ENCODE measurements around the gene SH2D3C.

The SH2D3C gene

GRCh38 chr9:127769101-127769500 is 9.4 kb downstream of the SH2D3C start:
- no peak overlapping the region for H3K4me3 ChIP-seq (replicated peaks; ENCODE audit: low read depth, low read length)
- no peak for TF ChIP-seq CTCF (IDR thresholded peaks at IDR 0.05; ENCODE audit: low read length, missing control alignments)
- no peak for DNase-seq (ENCODE audit: low read depth)

- no peak for TF ChIP-seq CTCF (IDR thresholded peaks at IDR 0.05; ENCODE audit: low read length, missing control alignments)
- no peak for DNase-seq (ENCODE audit: low read depth)
- H3K4me3 ChIP-seq (replicated peaks; ENCODE audit: low read depth, low read length): no peak overlapping the region
Measured at GRCh38 chr9:127768698-127769097, 9.8 kb downstream of the SH2D3C start.

GRCh38 chr9:127767909-127768331 is 10.5 kb downstream of the SH2D3C start:
- no peak overlapping the region for H3K4me3 ChIP-seq (replicated peaks; ENCODE audit: low read depth, low read length)
- peak; percentile 41 for DNase-seq (ENCODE audit: low read depth)
- no peak for TF ChIP-seq CTCF (IDR thresholded peaks at IDR 0.05; ENCODE audit: low read length, missing control alignments)

GRCh38 chr9:127767410-127767809 is 11.1 kb downstream of the SH2D3C start:
- no peak for TF ChIP-seq CTCF (IDR thresholded peaks at IDR 0.05; ENCODE audit: low read length, missing control alignments)
- DNase-seq (ENCODE audit: low read depth): no peak
- no peak overlapping the region for H3K4me3 ChIP-seq (replicated peaks; ENCODE audit: low read depth, low read length)

GRCh38 chr9:127765418-127765817 is 13.0 kb downstream of the SH2D3C start:
- H3K4me3 ChIP-seq (replicated peaks; ENCODE audit: low read depth, low read length): no peak overlapping the region
- no peak for TF ChIP-seq CTCF (IDR thresholded peaks at IDR 0.05; ENCODE audit: low read length, missing control alignments)
- no peak for DNase-seq (ENCODE audit: low read depth)

GRCh38 chr9:127763918-127764384 is 14.5 kb downstream of the SH2D3C start:
- peak; percentile 83 for DNase-seq (ENCODE audit: low read depth)
- peak; percentile 46 for TF ChIP-seq CTCF (IDR thresholded peaks at IDR 0.05; ENCODE audit: low read length, missing control alignments)
- no peak overlapping the region for H3K4me3 ChIP-seq (replicated peaks; ENCODE audit: low read depth, low read length)

- DNase-seq (ENCODE audit: low read depth): no peak
- no peak for TF ChIP-seq CTCF (IDR thresholded peaks at IDR 0.05; ENCODE audit: low read length, missing control alignments)
- H3K4me3 ChIP-seq (replicated peaks; ENCODE audit: low read depth, low read length): no peak overlapping the region
Measured at GRCh38 chr9:127762111-127762676, 16.3 kb downstream of the SH2D3C start.
